HEK293T (cell line): ENCODE results near the gene MMS22L.

Experiments used
- CTCF ChIA-PET: fragments of 350-600 bp; formaldehyde crosslinking; extraction: SDS; loops from one replicate; lab custom pipeline; 2021; ENCODE audit warnings: antibody characterized with exemption, inconsistent platforms; lab: Yijun Ruan, JAX
- POLR2A ChIA-PET: fragments of 350-600 bp; formaldehyde crosslinking; extraction: SDS; loops from one replicate; lab custom pipeline; 2020; ENCODE audit warnings: antibody characterized with exemption, inconsistent platforms; lab: Yijun Ruan, JAX
- DNase-seq: peaks from one replicate; pipeline ENCODE4 v3.0.0; 2012; ENCODE audit warnings: mixed read lengths; ENCODE audit errors: extremely low spot score
- ARNT ChIP-seq: fragments of 450-650 bp; IDR thresholded peaks from 2 replicates; pipeline ENCODE4 v1.6.1; 2017; ENCODE audit warnings: mild to moderate bottlenecking
- BHLHE40 ChIP-seq: fragments of 450-650 bp; IDR thresholded peaks from 2 replicates; pipeline ENCODE4 v1.6.1; 2016; ENCODE audit warnings: mild to moderate bottlenecking, moderate library complexity, borderline replicate concordance
- CTBP1 ChIP-seq: fragments of 450-650 bp; IDR thresholded peaks from 2 replicates; pipeline ENCODE4 v1.6.1; 2016; ENCODE audit warnings: borderline replicate concordance
- ELF4 ChIP-seq: fragments of 450-650 bp; IDR thresholded peaks from 2 replicates; pipeline ENCODE4 v1.6.1; 2017; ENCODE audit warnings: antibody characterized with exemption
- FOXA1 ChIP-seq: fragments of 450-650 bp; IDR thresholded peaks from 2 replicates; pipeline ENCODE4 v1.6.1; 2016; ENCODE audit warnings: mild to moderate bottlenecking
- FOXK2 ChIP-seq: fragments of 450-650 bp; IDR thresholded peaks from 2 replicates; pipeline ENCODE4 v1.6.1; 2016; ENCODE audit warnings: mild to moderate bottlenecking
- FOXM1 ChIP-seq: fragments of 450-650 bp; IDR thresholded peaks from 2 replicates; pipeline ENCODE4 v1.6.1; 2017; ENCODE audit warnings: mild to moderate bottlenecking, borderline replicate concordance
- HDGF ChIP-seq: fragments of 450-650 bp; IDR thresholded peaks from 2 replicates; pipeline ENCODE4 v1.6.1; 2017; ENCODE audit warnings: antibody characterized with exemption, borderline replicate concordance
- L3MBTL2 ChIP-seq: fragments of 450-650 bp; conservative IDR thresholded peaks from 2 replicates; pipeline ENCODE4 v1.6.1; 2016; ENCODE audit warnings: mild to moderate bottlenecking
- LEF1 ChIP-seq: fragments of 450-650 bp; IDR thresholded peaks from 2 replicates; pipeline ENCODE4 v1.6.1; 2017; ENCODE audit warnings: mild to moderate bottlenecking, borderline replicate concordance
- NFRKB ChIP-seq: fragments of 450-650 bp; IDR thresholded peaks from 2 replicates; pipeline ENCODE4 v1.6.1; 2016; ENCODE audit warnings: mild to moderate bottlenecking, moderate library complexity
- SP1 ChIP-seq: fragments of 450-650 bp; IDR thresholded peaks from 2 replicates; pipeline ENCODE4 v1.6.1; 2017
- SUZ12 ChIP-seq: fragments of 450-650 bp; IDR thresholded peaks from 2 replicates; pipeline ENCODE4 v1.6.1; 2016; ENCODE audit warnings: mild to moderate bottlenecking
- TARDBP ChIP-seq: fragments of 450-650 bp; IDR thresholded peaks from 2 replicates; pipeline ENCODE4 v1.6.1; 2016
- ZNF384 ChIP-seq: fragments of 450-650 bp; IDR thresholded peaks from 2 replicates; pipeline ENCODE4 v1.6.1; 2016
- TF ChIP-seq, protein P1 (sequence below): fragments of 450-650 bp; IDR thresholded peaks from 2 replicates; pipeline ENCODE4 v1.6.1; 2016

MMS22L gene

DNA sequence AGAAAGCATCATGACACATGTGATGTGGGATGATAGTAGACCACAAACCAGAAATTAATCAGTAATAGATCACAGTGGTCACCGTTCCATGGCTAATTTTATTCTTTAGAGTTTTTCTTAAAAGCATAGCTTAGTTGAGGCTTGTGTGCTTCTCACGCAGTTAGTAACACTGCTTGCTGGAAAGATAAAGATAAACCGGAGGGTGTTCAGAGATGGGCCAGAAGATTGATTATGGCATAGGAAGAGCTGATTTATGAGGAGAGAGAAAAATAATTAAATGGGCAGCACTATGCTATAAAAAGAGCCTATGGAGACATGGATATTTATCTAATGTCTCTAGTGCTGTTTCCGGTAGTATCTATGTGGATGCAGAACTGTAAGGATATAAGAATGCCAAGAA, 173.6 kb downstream of the MMS22L start:
- TF ChIP-seq ARNT (no peak), BHLHE40 (no peak), HDGF (no peak), FOXM1 (no peak), SUZ12 (no peak), ELF4 (no peak), ZNF384 (no peak), L3MBTL2 (no peak), LEF1 (no peak), FOXK2 (no peak), CTBP1 (no peak), TARDBP (no peak), NFRKB (no peak), SP1 (no peak), FOXA1 (no peak)
- TF ChIP-seq, protein P1, sequence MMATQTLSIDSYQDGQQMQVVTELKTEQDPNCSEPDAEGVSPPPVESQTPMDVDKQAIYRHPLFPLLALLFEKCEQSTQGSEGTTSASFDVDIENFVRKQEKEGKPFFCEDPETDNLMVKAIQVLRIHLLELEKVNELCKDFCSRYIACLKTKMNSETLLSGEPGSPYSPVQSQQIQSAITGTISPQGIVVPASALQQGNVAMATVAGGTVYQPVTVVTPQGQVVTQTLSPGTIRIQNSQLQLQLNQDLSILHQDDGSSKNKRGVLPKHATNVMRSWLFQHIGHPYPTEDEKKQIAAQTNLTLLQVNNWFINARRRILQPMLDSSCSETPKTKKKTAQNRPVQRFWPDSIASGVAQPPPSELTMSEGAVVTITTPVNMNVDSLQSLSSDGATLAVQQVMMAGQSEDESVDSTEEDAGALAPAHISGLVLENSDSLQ, result no peak
- no peak for DNase-seq
- ChIA-PET POLR2A (no interaction called here), CTCF (no interaction called here)

DNA sequence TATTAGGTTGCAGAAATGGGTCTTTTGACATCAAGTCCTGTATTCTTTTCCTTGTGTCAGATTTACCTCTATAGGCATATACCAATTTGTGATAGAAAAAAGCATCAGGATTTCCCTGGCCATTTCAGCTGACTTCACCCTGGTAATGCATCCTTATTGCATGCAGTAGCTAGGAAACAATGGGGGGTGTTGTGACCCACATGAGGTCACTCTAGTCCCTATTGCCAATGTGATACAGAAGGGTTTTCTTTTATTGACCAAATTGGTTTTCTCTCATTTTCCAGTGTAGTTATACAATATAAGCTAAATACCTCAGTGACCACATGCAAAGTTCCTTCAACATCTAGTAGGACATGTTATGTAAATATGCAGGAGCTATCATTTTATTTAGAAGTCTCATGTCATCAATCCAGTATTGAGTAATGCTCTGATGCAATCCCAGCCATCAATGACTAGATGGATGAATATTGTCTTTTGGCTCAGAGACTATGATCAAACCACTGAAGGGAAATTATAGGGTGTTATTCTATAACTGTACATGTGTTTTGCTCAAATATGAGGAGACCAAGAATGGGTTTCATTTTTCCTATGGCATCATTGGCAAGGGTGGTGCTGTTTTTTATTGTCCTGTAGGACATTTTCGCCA, 180.7 kb downstream of the MMS22L start:
- TF ChIP-seq NFRKB, result no peak
- no peak for TF ChIP-seq ELF4
- no peak for TF ChIP-seq SUZ12
- no peak for TF ChIP-seq HDGF
- POLR2A ChIA-PET, result no interaction called here
- no peak for DNase-seq
- CTCF ChIA-PET, result no interaction called here

DNA sequence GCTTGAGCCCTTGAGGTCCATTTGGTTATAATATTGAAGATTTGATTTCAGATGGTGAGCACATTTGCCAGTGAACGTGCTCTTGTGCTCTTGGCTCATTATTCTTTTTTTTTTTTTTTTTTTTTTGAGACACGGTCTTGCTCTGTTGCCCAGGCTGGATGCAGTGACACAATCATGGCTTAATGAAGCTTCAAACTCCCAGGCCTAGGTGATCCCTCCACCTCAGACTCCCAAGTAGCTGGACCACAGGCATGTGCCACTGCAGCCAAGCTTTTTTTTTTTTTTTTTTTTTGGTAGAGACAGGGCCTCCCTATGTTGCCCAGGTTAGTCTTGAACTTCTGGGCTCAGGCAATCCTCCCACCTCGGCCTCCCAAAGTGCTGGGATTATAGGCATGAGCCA, 182.3 kb downstream of the MMS22L start:
- no peak for TF ChIP-seq TARDBP
- TF ChIP-seq, protein P1, result no peak
- no peak for TF ChIP-seq HDGF
- TF ChIP-seq ZNF384, result no peak
- no peak for TF ChIP-seq ELF4
- no peak for TF ChIP-seq CTBP1
- TF ChIP-seq BHLHE40, result no peak
- no peak for TF ChIP-seq L3MBTL2
- TF ChIP-seq LEF1, result no peak
- TF ChIP-seq SUZ12, result no peak
- no peak for TF ChIP-seq FOXK2
- TF ChIP-seq ARNT, result no peak
- TF ChIP-seq NFRKB, result no peak
- TF ChIP-seq FOXA1, result no peak
- no peak for TF ChIP-seq SP1
- no peak for TF ChIP-seq FOXM1
- CTCF ChIA-PET, result no interaction called here
- POLR2A ChIA-PET, result no interaction called here
- no peak for DNase-seq

DNA sequence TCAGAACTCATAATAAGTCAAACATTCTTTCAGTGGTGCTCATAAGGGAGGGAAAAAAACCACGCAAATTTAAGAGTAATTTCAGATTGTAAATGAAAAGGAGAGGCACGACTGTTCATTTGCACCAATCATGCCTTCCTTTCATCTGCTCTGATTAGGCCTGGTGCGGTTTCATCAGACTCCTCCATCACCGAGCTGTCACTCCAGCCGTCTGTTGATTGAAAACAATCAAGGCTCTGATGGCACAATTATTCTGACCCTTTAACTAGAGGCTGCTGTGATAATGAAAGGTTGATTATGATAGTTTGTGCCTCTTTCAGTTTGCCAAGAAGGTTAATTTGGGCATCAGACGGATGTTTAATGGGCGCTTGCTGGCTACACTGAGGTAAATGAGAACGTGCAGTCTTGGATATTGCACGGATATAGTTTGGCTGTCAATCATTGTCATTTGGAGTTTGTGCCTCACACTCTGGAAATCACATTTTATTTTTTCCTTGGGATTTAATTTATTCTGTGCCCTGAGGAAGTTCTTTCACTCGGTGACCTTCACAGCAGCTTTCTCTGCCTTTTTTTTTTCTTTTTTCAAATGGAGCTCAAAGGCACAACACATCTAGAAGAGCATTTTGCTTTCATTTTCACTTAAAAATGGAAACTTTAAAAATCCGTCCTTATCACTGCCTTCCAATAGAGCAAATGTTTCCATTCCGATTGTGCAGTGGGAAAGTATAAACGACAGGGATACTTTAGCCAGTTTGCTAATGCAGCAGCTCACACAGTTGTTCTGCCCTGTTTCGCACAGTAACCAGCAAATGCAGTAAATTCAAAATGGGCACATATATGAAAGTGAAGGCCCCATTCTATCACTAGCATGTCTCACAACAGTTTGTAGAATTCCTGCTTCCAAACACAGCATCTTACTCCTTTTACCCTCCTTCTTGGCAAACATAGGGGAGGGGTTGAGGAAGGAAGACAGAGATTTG, 185.7 kb downstream of the MMS22L start:
- TF ChIP-seq, protein P1, result peak; percentile 60
- no peak for TF ChIP-seq L3MBTL2
- ChIA-PET CTCF (no interaction called here), POLR2A (no interaction called here)
- no peak for DNase-seq

DNA sequence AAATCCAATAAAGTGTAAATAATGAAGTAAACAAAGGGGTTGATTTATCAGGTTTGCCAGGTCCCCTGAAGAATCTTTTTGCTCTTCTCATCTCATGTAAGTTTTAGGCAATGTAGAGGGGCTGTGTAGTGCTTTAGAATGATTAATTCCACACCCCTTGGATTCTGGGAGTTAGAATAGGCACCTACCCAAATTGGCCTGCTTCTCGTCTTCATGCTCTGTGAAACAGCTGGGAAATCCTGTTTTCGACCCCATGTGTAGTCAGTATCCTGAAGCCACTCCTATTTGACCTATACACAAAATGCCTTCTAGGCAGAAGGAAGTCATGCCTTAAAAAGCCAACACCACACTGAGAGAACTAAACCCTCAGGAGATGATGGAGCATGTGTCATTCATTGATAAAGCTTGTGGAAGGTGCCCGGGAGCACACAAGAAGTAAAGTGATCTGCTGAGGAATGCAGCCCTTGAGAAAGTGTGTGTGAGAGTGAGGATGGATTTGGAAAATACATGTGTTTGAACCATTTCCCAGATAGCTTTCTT, 187.6 kb downstream of the MMS22L start:
- ChIA-PET POLR2A (no interaction called here), CTCF (no interaction called here)
- no peak for DNase-seq
- TF ChIP-seq SUZ12 (no peak), TARDBP (no peak), L3MBTL2 (no peak), NFRKB (no peak), LEF1 (no peak), ELF4 (no peak), SP1 (no peak), FOXM1 (no peak), BHLHE40 (no peak), CTBP1 (no peak), HDGF (no peak), ZNF384 (no peak), FOXA1 (no peak), FOXK2 (no peak), ARNT (no peak)
- TF ChIP-seq, protein P1, result no peak
